GOT3 (cell line): ENCODE data around the gene RTF2.

Experiments used
- DNase-seq: peaks from one replicate; lab custom pipeline; 2025; ENCODE audit warnings: mixed read lengths; lab: John Stamatoyannopoulos, UW

The RTF2 gene

DNA sequence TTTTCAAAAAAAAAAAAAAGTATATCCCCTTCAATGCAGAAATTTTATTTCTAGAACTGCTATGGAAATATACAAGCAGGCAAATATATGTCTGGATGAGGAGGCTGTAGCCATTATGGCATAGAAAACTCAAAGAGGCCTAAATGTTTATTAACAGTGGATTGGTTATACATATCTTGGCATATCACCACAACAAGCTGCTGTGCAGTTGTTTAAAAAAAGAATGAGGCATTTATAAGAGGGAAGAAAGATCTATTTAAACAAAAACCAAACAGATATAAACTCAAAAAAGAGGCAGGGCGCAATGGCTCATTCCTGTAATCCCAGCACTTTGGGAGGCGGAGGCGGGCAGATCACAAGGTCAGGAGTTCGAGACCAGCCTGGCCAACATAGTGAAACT, 30.1 kb upstream of the RTF2 start:
- DNase-seq: no peak

DNA sequence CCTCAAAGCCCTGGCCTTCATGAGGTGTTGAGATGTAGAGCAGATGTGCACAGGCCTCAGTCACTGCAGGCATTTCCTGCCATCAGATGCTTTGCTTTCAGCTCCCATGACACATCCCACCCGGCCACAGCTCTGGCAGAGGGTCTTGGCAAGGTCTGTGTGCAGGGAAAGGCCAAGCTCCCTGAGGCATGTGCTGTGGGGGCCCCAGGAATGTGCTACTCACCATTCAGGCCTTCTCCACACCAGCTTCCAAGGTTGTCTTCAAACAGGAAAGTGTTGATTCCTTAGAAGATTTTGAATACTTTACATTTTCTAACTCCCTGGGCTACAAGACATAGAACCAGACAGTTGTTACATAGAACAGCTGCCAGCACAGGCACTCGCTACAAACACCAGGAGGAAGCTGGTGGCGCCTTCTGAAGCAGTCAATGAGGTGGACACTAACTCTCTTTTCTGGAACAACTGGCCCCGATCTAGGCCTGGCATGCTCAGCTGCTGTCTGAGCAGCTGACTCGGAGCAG, 28.6 kb upstream of the RTF2 start:
- DNase-seq: no peak

DNA sequence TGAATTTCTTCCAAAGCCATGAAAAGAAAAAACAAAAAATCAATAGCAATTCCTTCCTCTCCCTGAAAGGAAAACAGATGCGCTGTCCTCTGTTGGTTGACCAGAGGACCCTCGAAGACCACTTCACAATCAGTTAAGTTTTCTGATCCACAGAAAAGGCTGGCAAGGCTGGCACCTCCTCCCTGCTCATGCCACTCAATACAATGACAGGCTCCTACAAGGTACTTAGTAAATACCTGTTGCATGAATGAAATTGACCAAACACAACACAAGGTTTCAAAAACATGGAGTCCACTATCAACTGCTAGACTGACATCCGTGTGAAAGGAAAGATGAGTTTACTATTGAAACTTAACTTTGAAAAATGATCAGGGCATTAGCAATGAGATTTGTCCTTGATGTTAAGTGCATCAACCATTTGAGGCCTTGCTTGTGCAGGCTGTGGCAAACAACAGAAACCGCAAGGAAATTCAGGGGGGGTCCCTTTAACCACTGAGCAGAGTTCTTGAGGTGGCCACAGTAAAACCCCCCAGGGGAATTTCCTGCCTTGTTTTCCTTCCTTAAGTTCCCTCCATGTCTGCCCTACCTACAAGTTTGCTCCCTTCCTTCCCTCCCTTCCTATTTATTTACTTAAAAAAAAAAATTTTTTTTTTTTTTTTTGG, 27.9 kb upstream of the RTF2 start:
- DNase-seq: no peak

DNA sequence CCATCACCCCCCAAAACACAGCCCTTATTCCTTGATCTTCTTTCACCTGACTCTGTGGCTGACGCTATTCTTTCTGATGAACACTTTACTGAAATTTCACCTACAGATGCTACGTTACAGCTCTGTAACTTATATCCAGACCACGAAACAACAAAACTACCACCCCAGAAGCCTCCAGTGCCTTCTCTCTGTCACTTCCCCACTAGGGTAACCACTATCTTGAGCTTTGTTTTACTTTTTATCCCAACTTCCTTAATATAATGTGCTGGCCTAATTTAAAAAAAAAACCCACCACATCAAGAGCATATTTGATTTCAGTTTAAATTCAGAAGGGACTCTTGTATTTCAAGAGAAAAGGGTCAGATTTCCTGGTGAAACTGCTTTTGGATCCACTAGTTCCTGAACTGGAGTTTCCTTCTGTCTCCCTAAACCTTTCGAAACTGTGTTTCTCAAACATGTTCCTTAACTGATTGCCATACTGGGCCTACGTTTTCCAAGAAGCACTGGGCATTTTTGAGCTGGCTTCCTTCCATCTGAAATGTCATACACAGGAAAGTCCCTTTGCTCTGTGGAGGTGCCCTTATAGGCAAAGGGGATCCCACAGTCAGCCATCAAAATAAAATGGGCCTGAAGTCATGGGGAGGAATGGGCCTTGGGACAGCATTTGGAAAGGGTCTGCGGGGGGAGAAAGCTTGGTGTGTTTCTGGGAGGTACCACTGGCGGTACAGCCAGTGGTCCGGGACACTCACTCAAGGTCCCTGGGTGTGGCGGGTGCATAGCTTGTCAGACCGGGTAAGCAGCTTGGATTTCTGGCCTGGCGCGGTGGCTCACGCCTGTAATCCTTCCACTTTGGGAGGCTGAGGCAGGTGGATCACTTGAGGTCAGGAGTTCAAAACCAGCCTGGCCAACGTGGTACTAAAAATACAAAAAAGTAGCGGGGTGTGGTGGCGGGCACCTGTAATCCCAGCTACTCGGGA, 25.8 kb upstream of the RTF2 start:
- no peak for DNase-seq

DNA sequence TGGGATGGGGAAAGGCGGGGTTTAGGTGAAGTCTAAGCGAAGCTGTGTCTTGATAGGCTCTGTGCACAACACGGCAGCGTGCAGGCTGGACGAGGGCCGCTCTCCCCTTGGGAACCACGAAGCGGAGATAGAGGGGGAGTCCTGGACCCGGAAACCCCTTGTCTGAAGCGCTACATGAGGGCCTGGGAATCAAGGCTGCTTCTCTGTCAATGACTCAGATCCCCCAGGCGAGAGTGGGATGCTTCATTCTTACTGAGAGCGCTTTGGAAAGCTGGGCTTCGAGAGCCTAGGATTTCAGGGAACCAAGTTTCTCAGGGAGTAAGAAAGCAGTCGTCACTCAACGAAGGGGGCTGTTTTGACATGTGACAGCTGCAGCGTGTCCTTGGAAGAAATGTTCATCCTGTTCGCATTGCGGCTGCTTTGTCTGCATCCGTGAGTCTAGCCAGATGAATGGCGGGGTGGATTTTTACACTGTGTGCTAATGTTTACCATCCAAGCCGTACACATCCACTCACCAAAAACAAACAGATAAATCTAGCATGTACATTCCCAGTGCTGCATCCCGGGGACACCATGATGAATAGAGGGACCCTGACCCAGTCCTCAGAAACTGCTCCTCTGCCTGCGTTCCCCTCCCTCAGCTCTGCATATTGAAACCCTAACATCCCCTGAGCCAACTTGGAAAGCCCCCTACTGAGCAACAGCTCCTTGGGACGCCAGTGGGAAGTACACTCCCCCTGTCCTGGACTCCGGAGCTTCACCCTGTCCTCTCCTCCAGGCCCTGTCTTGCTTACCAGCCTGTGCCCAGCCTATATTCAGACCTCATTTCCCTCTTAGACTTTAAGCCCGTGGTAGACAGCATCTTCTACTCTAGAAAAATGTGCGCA, 24.5 kb upstream of the RTF2 start:
- DNase-seq: no peak

DNA sequence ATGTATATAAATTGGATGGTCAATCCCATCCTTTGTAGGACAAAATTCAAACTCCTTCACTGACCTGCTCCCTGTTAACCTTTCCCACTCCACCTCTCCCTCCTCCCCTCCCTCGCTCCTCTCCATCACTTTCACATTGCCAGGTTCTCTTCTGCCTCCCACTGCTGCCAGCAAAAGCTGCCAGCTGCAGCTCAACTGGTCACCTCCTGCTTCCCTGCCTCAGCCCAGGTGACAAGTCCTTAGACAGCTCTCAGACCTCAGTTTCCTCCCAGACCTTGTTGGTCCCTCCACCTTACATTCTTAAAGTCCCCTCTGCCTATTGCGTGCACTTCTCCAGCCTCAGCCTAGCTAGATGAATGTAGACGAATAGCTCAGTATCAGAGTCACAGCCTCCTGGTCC, 23.3 kb upstream of the RTF2 start:
- DNase-seq: no peak

DNA sequence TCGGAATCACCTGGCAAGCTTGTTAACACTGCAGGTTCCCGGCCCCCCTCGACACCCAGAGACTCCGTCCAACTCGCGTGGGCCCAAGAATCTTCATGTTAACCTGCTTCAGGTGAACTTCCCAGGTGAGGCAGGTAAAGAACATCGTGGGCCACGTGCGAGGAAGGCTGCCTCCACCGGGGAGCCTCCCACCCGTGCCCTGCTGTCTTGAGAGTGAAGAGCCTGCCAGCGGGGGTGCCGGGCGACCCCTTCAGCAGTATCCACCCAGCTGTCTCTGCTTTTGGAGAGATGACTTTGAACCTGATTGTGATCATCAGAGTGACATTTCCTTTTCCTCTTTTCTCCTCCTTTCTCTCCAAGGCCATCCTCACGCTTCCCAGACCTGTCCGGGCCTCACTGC, 22.9 kb upstream of the RTF2 start:
- no peak for DNase-seq

DNA sequence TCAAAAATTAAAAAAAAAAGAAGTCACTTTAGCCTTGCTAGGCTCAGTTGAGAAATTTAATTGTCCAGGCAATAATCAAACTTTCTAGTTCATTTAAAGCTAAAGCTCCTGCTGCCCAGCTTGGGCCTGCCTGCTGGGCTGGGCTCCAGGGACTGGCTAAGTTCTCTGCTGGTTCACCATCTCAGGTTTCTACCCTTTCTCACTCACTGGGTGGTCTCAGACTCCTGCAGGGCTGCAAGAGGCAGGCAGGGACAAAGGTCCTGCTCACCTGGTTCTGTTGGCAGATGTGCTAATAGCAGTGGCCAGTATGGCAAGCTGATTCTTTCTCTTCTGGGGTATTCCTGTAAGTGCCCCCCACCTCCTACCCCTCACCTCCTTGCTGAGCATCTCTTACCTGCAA, 21.2 kb upstream of the RTF2 start:
- DNase-seq: no peak

DNA sequence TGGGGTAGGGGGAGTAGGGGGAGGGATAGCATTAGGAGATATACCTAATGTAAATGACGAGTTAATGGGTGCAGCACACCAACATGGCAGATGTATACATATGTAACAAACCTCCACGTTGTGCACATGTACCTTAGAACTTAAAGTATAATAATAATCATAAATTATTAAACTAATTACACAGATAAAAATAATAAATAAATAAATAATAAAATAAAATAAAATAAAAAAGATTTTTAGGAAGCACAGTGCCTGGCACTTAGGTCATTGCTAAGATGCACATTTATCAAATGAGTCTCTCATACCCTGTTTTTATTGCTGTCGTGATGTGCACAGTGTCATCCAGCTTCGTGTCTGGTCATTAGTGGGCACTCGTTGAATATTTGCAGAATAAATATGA, 19.0 kb upstream of the RTF2 start:
- DNase-seq: no peak

DNA sequence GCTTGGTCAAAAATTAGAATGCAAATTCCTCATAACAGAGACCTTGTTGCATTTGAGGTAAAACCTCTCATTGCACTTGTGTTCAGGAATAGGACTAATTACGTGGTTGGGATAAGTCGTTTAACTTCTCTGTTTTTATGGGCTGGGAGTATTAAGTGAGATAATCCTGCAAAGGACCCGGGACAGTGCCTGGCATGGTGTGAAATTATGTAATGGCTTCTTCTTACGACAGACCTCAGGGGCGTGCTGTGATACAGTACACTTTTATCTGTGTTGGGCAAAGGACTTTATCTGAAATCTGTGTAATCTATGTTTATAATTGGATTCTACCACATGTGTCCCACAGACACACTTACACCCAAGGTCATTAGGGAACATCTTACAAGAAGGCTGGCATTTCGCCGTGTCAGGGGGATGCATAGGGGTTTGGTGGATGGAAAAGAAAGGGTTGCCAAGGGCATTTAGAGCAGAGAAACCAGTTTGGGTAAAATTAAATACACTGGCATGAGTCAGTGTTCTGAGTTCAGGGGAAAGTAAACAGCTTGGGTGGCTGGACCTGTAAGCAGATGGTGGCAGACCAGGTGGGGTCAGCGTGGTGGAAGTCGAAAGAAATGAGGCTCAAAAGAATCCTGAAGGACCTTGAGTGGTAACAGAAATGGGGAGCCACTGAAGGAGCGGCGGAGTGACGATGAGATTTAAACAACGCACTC, 17.2 kb upstream of the RTF2 start:
- DNase-seq: no peak

DNA sequence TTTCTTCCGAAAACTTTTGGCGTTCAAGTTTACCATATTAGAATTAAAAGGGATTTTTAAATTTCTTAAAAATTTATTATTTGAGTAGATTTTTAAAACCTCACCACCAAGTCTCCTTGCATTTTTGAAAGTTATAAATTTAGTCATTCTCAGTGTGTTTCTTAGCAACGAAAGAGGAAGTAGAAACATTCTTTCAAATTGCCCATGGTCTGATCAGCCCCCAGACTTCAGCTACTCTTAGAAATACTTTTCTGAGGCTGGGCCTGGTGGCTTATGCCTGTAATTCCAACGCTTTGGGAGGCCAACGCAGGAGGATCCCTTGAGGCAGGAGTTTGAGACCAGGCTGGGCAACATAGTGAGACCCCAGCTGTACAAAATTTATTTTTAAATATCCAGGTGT, 15.1 kb upstream of the RTF2 start:
- DNase-seq: no peak

DNA sequence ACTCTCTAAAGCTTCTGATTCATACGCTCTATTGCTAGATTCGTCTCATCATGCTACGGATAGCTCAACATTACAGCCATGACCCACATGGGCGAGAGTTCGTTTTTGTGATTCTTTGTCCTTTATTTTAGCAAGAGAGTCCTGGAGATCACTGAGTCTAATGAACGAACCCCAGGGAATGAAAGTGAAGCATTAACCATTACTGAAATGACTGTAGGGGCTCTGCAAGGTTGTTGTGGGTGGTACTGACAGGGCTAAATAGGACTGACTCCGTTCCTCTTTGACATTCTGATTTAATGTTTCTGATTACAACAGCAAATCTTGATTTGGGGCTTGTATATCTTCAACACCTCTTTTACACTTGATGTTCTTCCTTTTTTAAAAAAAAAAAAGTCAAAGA, 13.7 kb upstream of the RTF2 start:
- DNase-seq: no peak

DNA sequence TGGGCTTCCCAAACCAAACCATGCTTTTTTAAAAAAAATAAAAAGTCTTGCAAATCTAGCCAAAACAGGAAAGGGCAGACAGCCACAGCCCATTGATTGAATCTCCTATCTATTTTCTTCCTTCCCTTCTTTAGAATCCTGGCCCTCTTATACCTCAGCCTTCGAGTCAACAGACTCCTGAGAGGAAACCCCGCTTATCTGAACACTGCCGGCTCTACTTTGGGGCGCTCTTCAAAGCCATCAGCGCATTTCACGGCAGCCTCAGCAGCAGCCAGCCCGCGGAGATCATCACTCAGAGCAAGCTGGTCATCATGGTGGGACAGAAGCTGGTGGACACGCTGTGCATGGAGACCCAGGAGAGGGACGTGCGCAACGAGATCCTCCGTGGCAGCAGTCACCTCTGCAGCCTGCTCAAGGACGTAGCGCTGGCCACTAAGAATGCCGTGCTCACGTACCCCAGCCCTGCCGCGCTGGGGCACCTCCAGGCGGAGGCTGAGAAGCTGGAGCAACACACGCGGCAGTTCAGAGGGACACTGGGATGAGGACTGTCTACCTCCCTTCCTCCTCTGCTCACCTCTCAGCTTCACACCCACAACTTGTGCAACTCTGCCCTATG, 10.1 kb upstream of the RTF2 start:
- no peak for DNase-seq

DNA sequence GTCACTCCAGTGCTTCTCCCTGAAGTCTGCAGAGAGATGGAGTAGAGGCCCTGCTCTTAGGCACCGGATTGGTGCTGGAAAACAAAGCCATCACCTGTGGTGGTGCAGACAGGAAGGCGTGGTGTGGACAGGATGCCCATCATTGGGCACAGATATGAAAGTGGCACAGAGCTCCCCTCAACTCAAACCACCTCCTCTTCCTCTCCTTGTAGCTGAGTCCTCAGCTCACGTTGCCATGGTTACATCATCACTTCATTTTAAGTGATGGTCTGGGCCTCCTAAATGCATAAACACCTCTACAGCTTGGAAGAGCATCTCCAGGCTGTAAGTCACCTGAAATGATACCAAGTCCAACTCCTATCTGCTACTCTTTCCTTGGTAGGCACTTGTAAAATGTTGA, 8.0 kb upstream of the RTF2 start:
- DNase-seq: no peak

DNA sequence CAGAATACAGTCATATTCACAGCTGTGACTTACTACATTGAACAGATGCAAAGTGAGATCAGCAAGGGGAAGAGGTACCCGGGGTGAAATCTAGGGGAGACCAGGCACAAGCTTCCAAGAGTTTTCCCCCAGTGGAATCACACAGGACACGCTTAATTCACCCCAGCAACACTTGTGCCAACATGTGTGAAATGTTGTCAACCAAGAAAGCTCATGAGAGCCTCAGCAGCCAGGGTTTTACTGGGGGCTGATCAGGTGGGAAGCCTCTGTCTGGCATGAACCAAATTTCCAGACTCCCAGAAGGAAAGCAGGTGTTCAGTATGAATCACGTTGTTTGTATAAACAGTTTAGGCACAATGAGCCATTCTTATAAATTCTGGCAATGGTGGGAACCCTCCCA, 6.9 kb upstream of the RTF2 start:
- no peak for DNase-seq

DNA sequence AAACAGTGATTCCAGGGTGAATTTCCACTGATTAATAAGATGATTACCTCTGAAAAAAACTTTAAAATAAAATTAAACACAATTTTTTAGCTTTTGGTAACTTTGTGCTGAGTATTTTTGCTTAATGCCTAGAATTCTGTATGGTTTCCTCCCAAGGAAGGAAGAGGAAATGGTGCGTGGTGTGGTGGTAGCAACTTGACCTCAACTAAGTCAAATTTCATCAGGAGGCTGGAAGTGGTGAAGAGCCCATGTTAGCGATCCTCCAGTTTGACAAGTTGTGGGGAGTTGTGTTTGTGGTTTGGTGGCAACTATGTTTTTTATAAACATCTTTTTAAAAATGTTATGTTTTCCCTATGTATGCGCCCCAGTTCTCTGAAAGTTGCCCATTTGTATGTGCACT, 5.0 kb upstream of the RTF2 start:
- no peak for DNase-seq

DNA sequence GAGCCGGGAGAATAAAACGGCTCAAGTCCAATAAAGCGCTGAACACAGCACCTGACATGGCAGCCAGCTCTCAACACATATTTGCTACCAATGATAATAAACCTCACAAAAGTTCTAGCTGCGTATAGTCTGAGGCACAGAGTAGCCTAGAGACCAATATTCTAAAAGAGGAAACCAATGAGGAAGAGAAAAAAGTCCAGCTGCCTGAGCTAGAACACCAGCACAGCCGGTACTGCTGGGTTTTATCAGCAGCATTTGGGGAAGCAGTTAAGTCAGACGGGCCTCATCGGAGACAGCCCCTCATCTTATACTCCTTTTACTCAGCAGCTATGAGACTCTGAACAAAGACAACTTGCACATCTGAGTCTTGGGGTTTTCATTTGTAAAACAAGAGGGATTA, 2.4 kb upstream of the RTF2 start:
- DNase-seq: no peak

DNA sequence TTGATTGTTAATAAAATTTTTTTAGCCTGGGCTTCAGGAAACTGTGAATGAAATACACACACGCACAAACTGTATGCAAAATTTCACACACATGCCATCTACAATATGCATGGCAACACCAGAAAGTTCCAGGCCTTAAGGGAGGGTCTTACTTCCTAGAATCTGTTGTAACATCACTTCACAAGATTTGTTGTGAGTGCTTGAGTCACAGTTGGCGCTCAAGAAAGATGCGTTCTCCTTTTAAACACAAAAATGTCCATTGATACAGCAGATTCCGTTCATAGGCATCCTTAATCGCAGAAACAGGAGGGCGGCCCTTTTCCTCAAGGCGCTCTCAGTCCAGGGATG, 485 bp upstream of the RTF2 start:
- no peak for DNase-seq

DNA sequence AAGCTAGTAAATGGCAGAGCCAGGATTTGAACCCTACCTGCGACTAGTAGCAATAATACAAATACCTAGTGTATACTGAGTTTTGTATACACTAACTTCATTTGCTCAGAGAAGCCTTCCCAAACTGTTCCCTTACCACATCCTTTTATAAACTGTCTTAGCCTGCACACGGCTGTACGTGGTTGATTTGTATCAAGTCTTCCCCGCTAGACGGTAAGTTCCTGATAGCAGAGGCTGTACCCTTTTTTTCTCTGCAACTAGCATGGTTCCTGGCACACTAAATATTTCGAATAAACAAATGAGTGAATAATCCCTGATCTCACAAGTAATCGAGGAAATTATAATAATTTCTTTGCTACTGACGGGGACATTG, 636 bp downstream of the RTF2 start:
- no peak for DNase-seq

DNA sequence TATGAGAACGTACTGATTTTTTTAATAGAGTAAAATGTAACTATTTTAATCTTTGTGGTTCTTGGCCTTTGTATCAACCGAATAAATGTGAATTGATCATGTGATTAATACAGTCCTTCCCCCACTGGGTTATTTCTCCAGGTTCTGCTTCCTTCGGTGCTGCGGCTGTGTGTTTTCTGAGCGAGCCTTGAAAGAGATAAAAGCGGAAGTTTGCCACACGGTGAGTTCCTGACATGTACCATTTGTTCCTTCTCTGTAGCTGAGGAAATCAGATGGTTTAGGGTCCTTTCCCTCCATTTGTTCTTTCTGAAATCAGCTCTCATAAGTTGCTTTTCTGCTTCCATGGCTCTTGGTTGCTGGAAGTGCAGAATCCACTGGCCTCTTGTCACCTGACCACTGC, 15.5 kb downstream of the RTF2 start:
- no peak for DNase-seq

DNA sequence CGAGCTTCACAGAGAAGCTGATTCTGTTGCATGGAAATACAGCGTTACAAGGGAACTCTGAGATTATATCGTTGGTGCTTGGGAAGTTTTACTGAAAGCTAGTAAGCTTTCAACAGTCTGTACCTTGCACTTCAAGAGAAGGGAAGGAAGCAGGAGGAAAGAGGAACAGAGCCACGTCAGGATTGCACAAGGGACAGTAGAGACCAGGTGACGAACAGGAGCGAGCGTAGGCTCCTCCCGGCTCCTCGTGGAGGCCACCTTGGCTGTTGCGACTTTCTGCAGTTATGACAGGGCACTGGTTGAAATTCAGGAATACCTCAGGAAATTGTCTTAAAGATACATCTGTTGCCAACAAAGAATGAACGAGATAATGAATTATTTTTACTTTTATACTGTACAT, 18.8 kb downstream of the RTF2 start:
- DNase-seq: no peak
